ENCODE data around the gene UBC. TPM values are rescaled to one million over a fixed set of nuclear protein-coding genes. Genes with fewer than 3 reads are reported as not detected.
"Not testable (repeated sequence)": the region's sequence is repeated elsewhere in the genome, so short reads cannot be mapped to it uniquely, and the experiment has no call there.

UBC gene
- total RNA-seq, 2 experiments from 2014 or later, result 749 to 755 TPM

DNA sequence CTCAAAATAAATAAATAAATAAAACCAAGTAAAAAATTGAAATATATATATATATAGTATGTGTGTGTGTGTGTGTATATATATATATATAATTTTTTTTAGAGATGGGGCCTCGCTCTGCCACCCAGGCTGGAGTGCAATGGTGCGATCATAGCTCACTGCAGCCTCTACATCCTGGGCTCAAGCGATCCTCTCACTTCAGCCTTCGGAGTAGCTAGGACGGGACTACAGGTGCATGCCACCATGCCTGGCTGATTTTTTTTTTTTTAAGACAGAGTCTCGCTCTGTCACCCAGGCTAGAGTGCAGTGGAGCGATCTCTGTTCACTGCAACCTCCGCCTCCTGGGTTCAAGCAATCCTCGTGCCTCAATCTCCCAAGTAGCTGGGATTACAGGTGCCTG, 26.7 kb downstream of the UBC start:
- H3K4me3 Mint-ChIP-seq; DNase-seq; POLR2A ChIA-PET; H3K27me3 Mint-ChIP-seq; H3K4me1 Mint-ChIP-seq; H3K36me3 Mint-ChIP-seq (ENCODE audit: low read depth); H3K9me3 Mint-ChIP-seq; H3K27ac Mint-ChIP-seq: not testable (repeated sequence)
- CTCF ChIA-PET, result interaction anchor here (0.6 to 2.9 kb wide), 2 partner anchors 19 to 157 kb away, joined by 3 to 11 read pairs; no protein-coding TSS in a partner anchor

DNA sequence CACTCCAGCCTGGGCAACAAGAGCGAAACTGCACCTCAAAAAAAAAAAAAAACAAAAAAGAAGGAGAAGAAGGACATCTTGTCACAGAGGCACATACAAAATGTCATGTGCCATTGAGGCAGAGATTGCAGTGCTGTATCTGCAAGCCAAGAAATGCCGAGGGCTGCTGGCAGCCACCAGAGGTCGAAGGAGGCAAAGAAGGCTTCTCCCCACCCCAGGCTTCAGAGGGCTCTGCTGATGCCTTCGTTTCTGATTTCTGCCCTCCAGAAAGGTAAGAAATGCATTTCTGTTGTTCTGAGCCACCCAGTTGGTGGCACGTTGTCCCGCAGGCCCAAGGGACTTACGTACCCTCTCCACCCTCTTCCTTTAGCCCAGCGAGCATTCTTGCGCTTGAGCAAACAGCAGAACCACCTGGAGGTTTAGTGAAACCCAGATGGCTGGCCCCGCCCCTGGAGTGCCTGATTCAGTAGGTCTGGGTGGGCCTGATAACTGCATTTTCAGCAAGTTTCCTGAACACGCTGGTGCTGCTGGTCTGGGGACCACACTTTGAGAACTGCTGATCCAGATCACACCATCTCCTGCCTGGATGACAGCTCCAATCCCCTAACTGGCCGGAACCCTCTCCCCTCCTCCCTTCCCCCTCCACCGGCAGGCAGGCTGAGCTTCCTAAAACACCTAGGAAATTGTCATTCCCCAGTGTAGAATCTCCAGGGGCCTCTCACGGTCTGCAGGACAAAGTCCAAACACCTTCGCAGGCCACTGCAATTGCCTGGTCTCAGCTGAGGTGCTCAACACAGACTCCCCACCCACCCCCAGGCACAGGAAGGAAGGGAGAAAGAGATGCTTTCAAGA, 29.6 kb downstream of the UBC start:
- Mint-ChIP-seq H3K9me3 (no peaks in the 10 kb centered on the region), H3K4me1 (peaks cover 14% of the 10 kb centered on the region), H3K27me3 (no peaks in the 10 kb centered on the region), H3K27ac (no peak overlapping the region), H3K36me3 (ENCODE audit: low read depth) (no peaks in the 10 kb centered on the region), H3K4me3 (no peak overlapping the region)
- ChIA-PET POLR2A (no interaction called here), CTCF (no interaction called here)
- no peak for DNase-seq

DNA sequence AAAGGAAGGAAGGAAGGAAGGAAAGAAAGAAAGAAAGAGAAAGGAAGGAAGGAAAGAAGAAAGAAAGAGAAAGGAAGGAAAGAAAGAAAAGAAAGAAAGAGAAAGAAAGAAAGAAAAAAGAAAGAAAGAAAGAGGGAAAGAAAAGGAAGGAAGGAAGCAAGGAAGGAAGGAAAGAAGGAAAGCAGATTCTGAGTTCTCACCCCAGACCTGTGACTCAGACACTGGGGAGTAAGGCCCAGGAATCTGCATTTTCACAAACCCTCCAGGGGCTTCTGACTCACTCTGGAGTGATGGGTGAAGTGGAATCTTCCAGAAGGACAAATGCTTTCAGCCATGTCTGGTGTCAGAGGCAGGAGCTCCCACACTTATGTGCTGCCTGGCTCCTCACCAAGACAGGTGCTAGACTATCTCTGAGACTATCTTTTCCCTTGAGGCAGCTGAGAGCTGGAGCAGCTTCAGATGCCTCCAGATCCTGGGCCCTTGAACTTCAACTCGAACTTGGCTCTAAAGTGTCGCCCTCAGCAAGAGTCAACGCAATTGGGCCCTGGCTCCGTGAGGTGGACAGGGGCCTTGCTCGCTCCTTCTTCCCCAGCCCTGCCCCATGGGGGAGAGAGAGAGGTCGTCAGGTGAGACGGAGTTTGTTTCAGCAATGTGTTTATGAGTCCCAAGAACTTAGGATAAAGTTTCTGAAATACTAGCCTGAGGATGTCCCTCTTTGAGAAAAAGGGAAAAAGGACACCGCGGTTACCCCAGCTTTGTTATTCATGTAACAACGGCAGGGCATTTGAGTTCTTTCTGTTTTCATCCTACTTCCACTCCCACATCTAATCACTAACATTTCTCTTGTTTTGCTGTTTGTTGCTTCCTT, 31.0 kb downstream of the UBC start:
- ChIA-PET CTCF (no interaction called here), POLR2A (no interaction called here)
- no peak overlapping the region for H3K4me3 Mint-ChIP-seq
- peaks cover 14% of the 10 kb centered on the region for H3K4me1 Mint-ChIP-seq
- no peak overlapping the region for H3K27ac Mint-ChIP-seq
- no peaks in the 10 kb centered on the region for H3K9me3 Mint-ChIP-seq
- H3K27me3 Mint-ChIP-seq, result no peaks in the 10 kb centered on the region
- H3K36me3 Mint-ChIP-seq (ENCODE audit: low read depth), result no peaks in the 10 kb centered on the region
- no peak for DNase-seq

DNA sequence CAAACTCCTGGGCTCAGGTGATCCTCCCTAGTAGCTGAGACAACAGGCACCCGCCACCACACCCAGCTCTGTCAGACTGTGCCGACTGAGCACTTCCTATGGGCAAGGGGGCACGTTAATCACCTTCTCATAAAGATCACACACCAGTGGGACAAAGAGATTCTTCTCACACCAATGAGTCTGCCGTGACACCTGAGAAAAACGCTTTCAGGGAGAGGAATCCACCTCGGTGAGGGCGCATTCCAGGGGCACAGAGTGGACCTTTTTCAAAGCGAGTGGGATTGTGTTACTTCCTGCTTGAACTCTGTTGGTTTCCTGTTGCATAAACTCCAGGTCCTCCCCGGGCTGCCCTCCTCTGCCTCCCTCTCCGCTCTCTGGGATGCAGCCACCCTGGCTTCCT, 33.3 kb downstream of the UBC start:
- CTCF ChIA-PET, result interaction anchor here (1.1 kb wide), 1 partner anchor 12 kb away, joined by 6 read pairs; no protein-coding TSS in a partner anchor
- Mint-ChIP-seq H3K9me3 (no peaks in the 10 kb centered on the region), H3K27ac (no peak overlapping the region), H3K4me1 (peaks cover 14% of the 10 kb centered on the region), H3K27me3 (no peaks in the 10 kb centered on the region), H3K4me3 (no peak overlapping the region), H3K36me3 (ENCODE audit: low read depth) (no peaks in the 10 kb centered on the region)
- POLR2A ChIA-PET, result no interaction called here
- DNase-seq, result no peak

DNA sequence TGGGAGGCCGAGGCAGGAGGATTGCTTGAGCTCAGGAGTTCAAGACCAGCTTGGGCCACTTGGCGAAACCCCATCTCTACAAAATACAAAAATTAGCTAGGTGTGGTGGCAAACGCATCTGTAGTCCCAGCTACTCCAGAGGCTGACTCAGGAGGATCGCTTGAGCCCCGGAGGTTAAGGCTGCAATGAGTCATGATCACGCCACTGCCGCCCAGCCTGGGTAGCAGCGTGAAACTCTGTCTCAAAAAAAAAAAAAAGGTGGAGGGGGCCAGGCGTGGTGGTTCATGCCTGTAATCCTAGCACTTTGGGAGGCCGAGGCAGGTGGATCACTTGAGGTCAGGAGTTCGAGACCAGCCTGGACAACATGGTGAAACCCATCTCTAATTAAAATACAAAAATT, 34.1 kb downstream of the UBC start:
- H3K27ac Mint-ChIP-seq; DNase-seq; POLR2A ChIA-PET; H3K4me3 Mint-ChIP-seq; H3K9me3 Mint-ChIP-seq; H3K27me3 Mint-ChIP-seq; H3K36me3 Mint-ChIP-seq (ENCODE audit: low read depth): not testable (repeated sequence)
- CTCF ChIA-PET, result interaction anchor here (0.7 to 1.1 kb wide), 2 partner anchors 11 to 13 kb away, joined by 3 to 6 read pairs; no protein-coding TSS in a partner anchor
- H3K4me1 Mint-ChIP-seq, result peaks cover 14% of the 10 kb centered on the region

DNA sequence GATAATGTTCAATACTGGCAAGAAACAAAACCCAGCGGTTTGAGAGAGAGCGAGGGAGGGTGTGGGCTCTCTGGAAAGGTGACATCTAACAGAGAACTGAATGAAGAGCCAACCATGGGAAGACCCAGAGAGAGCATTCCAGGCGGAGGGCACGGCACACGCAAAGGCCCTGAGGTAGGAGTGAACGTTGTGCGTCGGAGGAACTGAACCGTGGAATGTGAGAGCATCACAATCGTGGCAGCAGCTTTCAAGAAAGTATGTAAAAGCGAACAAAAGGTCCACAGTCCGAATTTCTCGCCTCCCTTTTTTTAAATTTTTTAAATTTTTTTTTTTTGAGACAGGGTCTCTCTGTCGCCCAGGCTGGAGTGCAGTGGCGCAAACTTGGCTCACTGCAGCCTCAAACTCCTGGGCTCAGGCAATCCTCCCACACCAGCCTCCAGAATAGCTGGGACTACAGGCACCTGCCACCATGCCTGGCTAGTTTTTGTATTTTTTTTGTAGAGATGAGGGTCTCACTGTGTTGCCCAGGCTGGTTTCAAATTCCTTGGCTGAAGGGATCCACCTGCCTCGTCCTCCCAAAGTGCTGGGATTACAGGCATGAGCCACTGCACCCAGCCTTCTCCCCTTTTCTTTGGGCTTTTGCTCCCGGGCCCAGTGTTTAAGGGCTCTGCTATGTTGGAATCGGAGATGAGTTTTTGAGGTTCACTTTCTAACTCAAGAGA, 35.5 kb downstream of the UBC start:
- Mint-ChIP-seq H3K27ac (no peak overlapping the region), H3K36me3 (ENCODE audit: low read depth) (no peaks in the 10 kb centered on the region), H3K4me1 (peaks cover 14% of the 10 kb centered on the region), H3K4me3 (no peak overlapping the region), H3K9me3 (no peaks in the 10 kb centered on the region), H3K27me3 (no peaks in the 10 kb centered on the region)
- DNase-seq, result no peak
- POLR2A ChIA-PET, result no interaction called here
- CTCF ChIA-PET, result interaction anchor here (0.6 kb wide), 2 partner anchors 218 to 347 kb away, joined by 3 to 4 read pairs; no protein-coding TSS in a partner anchor

DNA sequence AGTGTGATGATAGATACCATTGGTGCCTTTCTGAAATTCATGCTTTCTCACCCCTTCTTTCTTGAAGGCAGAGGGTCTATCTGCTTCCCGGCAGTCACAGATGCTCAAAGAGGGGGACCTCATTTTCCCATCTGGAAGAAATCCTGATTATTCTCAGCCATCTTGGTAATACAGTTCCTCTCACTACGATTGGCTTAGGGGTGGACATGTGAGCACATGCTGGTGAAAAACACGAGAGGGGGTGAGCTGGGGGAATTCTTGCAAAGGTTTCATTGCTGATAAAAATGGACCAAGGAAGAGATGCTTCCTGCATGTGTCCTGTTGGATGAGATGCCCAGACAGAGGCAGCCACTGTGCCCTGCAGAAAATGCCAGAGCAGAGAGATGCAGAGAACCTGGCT, 37.0 kb downstream of the UBC start:
- no peaks in the 10 kb centered on the region for H3K27me3 Mint-ChIP-seq
- ChIA-PET POLR2A (no interaction called here), CTCF (no interaction called here)
- no peak for DNase-seq
- no peak overlapping the region for H3K27ac Mint-ChIP-seq
- no peaks in the 10 kb centered on the region for H3K36me3 Mint-ChIP-seq (ENCODE audit: low read depth)
- H3K9me3 Mint-ChIP-seq, result no peaks in the 10 kb centered on the region
- no peak overlapping the region for H3K4me3 Mint-ChIP-seq
- peaks cover 17% of the 10 kb centered on the region for H3K4me1 Mint-ChIP-seq

DNA sequence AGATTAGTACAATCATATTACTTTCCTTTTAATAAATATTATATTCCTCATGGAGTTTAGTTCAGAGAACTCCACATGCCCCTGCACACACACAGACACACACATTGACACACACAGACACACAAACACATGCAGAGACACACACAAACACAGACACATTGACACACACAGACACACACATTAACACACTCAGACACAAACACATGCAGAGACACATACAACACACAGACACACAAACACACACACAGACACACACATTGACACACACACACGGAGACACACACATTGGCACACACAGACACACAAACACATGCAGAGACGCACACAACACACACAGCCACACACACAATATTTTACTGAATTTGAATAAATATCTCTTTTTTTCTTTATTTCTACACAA, 38.3 kb downstream of the UBC start:
- no peak for DNase-seq
- POLR2A ChIA-PET, result no interaction called here
- Mint-ChIP-seq H3K9me3 (no peaks in the 10 kb centered on the region), H3K27me3 (no peaks in the 10 kb centered on the region), H3K36me3 (ENCODE audit: low read depth) (no peaks in the 10 kb centered on the region), H3K4me3 (no peak overlapping the region), H3K27ac (no peak overlapping the region), H3K4me1 (peaks cover 9% of the 10 kb centered on the region)
- CTCF ChIA-PET, result no interaction called here

DNA sequence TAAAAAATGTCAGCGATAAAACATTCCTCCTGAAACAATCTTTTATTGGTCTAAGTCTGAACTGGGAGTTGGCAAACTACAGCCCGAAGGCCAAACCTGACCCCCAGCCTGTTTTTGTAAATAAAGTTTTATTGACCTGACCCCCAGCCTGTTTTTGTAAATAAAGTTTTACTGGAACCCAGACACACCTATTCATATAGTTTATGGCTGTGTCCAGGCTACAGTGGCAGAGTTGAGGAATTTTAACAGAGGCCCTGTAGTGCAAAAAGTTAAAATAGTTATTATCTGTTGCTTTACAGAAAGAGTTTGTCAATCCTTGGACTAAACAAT, 38.7 kb downstream of the UBC start:
- Mint-ChIP-seq H3K27ac (no peak overlapping the region), H3K36me3 (ENCODE audit: low read depth) (no peaks in the 10 kb centered on the region), H3K4me3 (no peak overlapping the region), H3K27me3 (no peaks in the 10 kb centered on the region), H3K4me1 (peaks cover 5% of the 10 kb centered on the region), H3K9me3 (no peaks in the 10 kb centered on the region)
- ChIA-PET CTCF (no interaction called here), POLR2A (no interaction called here)
- DNase-seq, result no peak

DNA sequence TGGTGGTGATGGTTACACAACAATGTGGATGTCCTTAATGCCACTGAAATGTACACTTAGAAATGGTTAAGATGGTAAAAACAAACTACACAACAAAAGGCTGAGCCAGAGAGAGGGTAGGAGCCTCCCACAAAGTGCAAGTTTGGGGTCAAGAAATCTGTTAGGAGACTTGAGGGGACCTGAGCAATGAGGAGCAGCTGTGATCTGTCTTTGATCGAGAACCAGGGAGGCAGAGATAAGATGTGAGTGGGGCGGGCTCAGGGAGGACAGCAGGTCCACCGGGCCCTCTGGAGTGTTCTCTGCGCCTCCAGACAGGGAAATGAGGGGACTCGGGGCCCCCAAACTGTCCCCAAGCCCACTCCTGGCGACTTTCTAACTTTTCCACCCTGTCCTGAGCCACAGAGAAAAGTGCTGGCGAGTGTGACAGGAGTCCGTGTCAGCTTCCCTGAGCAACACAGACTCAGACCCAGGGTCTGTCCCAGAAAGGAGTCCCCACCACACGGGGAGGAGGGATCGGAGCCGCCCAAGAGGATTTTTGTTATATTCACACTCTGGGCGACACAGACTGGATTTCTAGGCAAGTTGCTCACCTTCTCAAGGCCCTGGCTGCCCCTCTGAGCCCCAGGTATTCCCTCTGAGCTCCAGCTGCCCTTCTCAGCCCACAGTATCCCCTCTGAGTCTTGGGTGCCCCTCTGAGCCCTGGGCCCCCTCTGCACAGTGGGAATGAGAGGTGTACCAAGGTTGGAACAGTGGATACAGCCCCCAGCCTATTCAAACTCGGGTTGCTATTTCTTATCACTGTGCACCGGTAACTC, 39.3 kb downstream of the UBC start:
- no peak overlapping the region for H3K27ac Mint-ChIP-seq
- no peak for DNase-seq
- CTCF ChIA-PET, result no interaction called here

DNA sequence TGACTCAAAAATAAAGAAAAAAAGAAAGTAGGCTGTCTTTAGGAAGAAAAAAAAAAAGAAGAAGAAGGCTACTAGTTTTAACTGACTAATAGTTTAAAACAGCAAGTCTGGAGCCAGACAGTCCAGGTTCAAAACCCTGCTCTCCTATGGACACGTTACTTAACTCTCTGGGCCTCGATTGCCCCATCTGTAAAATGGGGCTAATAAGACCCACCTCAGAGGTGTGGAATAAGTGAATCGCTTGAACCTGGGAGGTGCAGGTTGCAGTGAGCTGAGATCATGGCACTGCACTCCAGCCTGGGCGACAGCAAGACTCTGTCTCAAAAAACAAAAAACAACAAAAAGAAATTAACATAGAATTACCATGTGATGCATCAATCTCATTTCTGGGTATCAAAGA, 40.3 kb downstream of the UBC start:
- H3K4me3 Mint-ChIP-seq, result no peak overlapping the region
- no peaks in the 10 kb centered on the region for H3K9me3 Mint-ChIP-seq
- CTCF ChIA-PET, result no interaction called here
- peaks cover 7% of the 10 kb centered on the region for H3K4me1 Mint-ChIP-seq
- no peak for DNase-seq
- no peak overlapping the region for H3K27ac Mint-ChIP-seq
- POLR2A ChIA-PET, result no interaction called here
- no peaks in the 10 kb centered on the region for H3K36me3 Mint-ChIP-seq (ENCODE audit: low read depth)
- H3K27me3 Mint-ChIP-seq, result peaks cover 3% of the 10 kb centered on the region

More for the DNA sequence above, 39.3 kb downstream of the UBC start:
- H3K27me3 Mint-ChIP-seq, result no peaks in the 10 kb centered on the region
- no peak overlapping the region for H3K4me3 Mint-ChIP-seq
- peaks cover 4% of the 10 kb centered on the region for H3K4me1 Mint-ChIP-seq
- H3K36me3 Mint-ChIP-seq (ENCODE audit: low read depth), result no peaks in the 10 kb centered on the region
- H3K9me3 Mint-ChIP-seq, result no peaks in the 10 kb centered on the region
- POLR2A ChIA-PET, result no interaction called here

DNA sequence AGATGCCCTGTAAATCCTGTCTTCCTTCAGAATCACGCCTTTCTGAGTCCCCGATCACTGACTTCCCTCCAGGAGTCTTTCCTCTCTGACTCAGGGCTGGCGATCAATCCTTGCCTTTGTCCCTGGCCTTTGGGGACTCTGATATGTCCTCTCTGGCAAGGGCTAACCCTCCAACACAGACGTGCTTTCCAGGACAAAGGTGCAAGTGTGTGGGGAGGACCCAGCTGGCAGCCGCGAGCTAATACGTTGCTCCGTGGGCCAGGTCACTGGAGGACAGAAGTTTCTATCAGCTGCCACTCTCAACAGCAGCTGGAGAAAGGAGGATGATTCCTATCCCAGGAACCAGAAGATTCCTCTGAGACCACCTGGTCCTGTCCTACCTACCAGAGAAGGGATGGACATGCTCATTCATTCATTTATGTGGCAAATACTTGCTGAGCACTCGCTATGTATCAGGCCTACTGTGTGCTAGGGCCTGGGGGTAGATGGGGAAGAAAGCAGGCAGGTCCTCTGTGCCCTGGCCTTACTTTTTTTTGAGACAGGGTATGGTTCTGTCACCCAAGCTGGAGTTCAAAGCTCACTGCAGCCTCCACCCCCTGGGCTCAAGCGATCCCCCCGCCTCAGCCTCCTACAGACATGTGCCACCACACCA, 42.3 kb downstream of the UBC start:
- Mint-ChIP-seq H3K4me1 (peaks cover 13% of the 10 kb centered on the region), H3K9me3 (no peaks in the 10 kb centered on the region), H3K4me3 (no peak overlapping the region), H3K36me3 (ENCODE audit: low read depth) (no peaks in the 10 kb centered on the region), H3K27me3 (peaks cover 8% of the 10 kb centered on the region), H3K27ac (no peak overlapping the region)
- ChIA-PET POLR2A (interaction anchor here (0.6 kb wide), 1 partner anchor 33 kb away, joined by 3 read pairs; no protein-coding TSS in a partner anchor), CTCF (interaction anchor here (1.3 kb wide), 1 partner anchor 23 kb away, joined by 3 read pairs; no protein-coding TSS in a partner anchor)
- no peak for DNase-seq

Measured in activated CD4-positive, alpha-beta T cell treated with anti-CD3 and anti-CD28 coated beads, Interleukin-2, amount 10 ng/mL, durations not matched to agents 7 days and 5 days (primary cell).